NCI-H1694 treated with DMSO at 0.1 percent for 48 hours (cell line): ENCODE results near the gene CTNNA3.

Experiments
- DNase-seq: peaks from one replicate; lab custom pipeline; 2025; lab: John Stamatoyannopoulos, UW

The CTNNA3 gene

GRCh38 chr10:66929375-66929774 is 766.6 kb downstream of the CTNNA3 start:
- no peak for DNase-seq

DNA sequence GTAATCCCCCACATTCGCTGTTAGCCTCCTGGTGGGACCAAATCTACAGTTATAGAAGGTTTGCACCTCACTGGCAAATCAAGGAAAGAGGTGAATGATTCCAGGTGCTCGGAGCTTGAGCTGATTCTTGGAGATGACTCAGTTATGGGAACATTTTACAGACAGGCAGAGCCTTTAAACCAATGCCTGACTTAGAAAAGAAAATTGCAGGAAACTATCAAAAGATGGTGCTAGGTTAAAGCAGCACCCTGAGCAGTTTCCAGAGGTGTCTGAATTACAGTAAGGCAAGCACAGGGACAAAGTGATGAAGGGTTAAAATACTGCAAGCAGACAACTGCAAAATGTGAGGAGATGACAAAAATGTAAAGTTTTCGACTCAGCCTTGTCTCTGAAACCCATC is 767.2 kb downstream of the CTNNA3 start:
- DNase-seq, result no peak

- no peak for DNase-seq
These were observed 767.8 kb downstream of the CTNNA3 start for GRCh38 chr10:66927971-66928770.

DNA sequence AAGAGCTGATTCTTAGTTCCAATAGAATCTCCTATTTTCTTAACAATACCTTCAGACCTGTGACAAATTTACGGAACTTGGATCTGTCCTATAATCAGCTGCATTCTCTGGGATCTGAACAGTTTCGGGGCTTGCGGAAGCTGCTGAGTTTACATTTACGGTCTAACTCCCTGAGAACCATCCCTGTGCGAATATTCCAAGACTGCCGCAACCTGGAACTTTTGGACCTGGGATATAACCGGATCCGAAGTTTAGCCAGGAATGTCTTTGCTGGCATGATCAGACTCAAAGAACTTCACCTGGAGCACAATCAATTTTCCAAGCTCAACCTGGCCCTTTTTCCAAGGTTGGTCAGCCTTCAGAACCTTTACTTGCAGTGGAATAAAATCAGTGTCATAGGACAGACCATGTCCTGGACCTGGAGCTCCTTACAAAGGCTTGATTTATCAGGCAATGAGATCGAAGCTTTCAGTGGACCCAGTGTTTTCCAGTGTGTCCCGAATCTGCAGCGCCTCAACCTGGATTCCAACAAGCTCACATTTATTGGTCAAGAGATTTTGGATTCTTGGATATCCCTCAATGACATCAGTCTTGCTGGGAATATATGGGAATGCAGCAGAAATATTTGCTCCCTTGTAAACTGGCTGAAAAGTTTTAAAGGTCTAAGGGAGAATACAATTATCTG is 768.6 kb downstream of the CTNNA3 start:
- DNase-seq, result no peak

GRCh38 chr10:66926841-66927240 is 769.2 kb downstream of the CTNNA3 start:
- DNase-seq, result no peak

- DNase-seq, result peak; percentile 31
These were observed 769.9 kb downstream of the CTNNA3 start, which contains the start of gene LRRTM3 for GRCh38 chr10:66925896-66926715. Gene LRRTM3, plus strand, starts transcription at chr10:66926036.

DNA sequence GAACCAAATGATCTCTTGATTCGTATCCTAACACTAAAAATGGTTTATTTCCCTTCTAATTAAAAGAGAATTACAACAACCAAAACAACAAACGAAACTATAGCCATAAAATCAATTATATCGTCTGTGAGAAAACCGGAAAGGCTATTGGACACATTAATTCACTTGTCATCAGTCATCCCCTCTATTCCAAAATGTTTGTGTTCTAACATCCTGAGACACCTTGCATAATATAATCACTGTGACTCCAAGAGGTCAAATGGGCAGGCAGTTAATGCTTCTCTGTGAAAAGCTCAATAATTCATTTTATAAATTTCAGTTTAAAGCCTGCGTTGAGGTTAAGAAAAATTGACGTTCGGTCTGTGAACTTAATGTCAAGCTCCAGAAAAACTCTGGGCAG is 770.6 kb downstream of the CTNNA3 start:
- DNase-seq, result no peak

GRCh38 chr10:66924674-66925345 is 771.2 kb downstream of the CTNNA3 start:
- DNase-seq, result no peak

DNA sequence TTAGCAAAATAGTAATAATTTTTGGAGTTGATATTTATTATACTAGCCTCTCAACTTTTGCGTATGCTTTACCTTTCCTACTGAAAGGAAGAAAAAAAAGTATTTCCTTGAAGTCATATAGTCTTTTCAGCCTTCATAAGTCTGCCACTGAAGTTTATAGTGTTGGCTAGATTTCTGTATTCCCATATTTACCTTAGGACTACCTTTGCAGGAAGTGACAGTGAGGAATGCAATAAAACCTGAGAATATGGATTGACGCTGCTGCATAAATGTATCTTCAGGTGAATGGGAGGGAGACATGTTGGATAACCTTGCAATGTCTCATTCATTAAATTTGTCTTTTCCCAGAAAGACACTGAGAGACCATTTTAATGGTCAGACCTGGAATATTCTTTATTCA is 776.7 kb downstream of the CTNNA3 start:
- no peak for DNase-seq

GRCh38 chr10:66917104-66917503 is 778.9 kb downstream of the CTNNA3 start:
- DNase-seq, result no peak

GRCh38 chr10:66916030-66916429 is 780.0 kb downstream of the CTNNA3 start:
- DNase-seq, result no peak

- no peak for DNase-seq
These were observed 785.3 kb downstream of the CTNNA3 start for GRCh38 chr10:66910671-66911070.

- no peak for DNase-seq
These were observed 803.1 kb downstream of the CTNNA3 start for GRCh38 chr10:66892871-66893270.

DNA sequence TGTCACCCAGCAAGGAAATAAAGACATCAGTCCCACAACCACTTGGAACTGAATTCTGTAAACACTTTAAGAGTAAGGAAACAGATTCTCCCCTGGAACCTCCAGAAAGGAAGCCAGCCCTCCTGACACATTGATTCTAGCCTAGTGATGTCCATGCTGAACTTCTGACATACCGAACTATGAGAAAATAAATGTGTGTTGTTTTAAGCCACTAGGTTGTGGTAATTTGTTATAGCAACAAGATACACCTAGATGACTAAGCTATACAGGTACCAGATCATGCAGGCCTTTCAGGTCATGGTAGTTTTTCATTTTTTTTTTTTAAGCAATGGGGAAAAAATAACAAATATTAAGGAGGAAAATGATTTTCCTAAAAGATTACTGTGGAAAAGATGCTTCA is 807.8 kb downstream of the CTNNA3 start:
- no peak for DNase-seq

- no peak for DNase-seq
These were observed 809.1 kb downstream of the CTNNA3 start for GRCh38 chr10:66886848-66887247.

GRCh38 chr10:66882271-66882670 is 813.7 kb downstream of the CTNNA3 start:
- DNase-seq, result no peak

GRCh38 chr10:66881814-66882213 is 814.2 kb downstream of the CTNNA3 start:
- DNase-seq, result no peak

GRCh38 chr10:66880826-66881225 is 815.2 kb downstream of the CTNNA3 start:
- DNase-seq, result no peak

- DNase-seq, result no peak
These were observed 815.7 kb downstream of the CTNNA3 start for GRCh38 chr10:66880292-66880691.

GRCh38 chr10:66877361-66877760 is 818.6 kb downstream of the CTNNA3 start:
- no peak for DNase-seq

DNA sequence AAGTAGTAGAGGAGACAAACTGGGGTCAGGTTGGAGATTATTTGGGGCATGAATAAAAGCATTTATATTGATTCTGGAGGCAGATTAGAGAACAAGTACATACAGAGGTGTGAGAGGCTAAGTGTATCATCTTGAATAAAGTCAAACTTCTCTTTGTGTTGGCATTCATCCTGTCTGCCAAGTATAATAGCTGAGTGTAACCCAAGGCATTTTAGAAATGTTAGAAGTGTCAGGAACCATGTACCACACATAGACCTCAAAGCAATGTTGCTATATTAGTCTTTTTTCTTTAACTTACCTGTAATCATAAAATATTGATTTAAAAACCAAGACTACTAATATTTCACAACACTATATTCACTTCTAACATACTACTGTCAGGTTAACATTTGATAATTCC is 826.4 kb downstream of the CTNNA3 start:
- DNase-seq, result no peak

- no peak for DNase-seq
These were observed 833.2 kb downstream of the CTNNA3 start for GRCh38 chr10:66862687-66863258.
